ENCODE data around the gene PRSS3. TPM values are rescaled to one million over a fixed set of nuclear protein-coding genes. Genes with fewer than 3 reads are reported as not detected.

PRSS3 gene
- total RNA-seq, 1 donor from 2014 or later: not detected

GRCh38 chr9:33816327-33817252 is 21.2 kb downstream of the PRSS3 start, which contains the start of gene UBE2R2:
Gene UBE2R2 (plus strand): TSS chr9:33817160. CDS start chr9:33817758, 598 bp downstream.
- peak within 1 kb of the TSS; percentile 36 for H3K27ac Mint-ChIP-seq (ENCODE audit: unreplicated experiment)
- H3K27me3 Mint-ChIP-seq (ENCODE audit: low read depth, unreplicated experiment): no peaks in the 10 kb centered on the region
- Histone ChIP-seq H3K4me2 (ENCODE audit: low read length) (peak within 1 kb of the TSS; percentile 91), H2AFZ (ENCODE audit: low read depth, low read length) (peak within 1 kb of the TSS; percentile 74), H3K79me2 (ENCODE audit: insufficient read depth, low read length) (peaks cover 44% of the 10 kb centered on the region), H4K20me1 (ENCODE audit: insufficient read depth, low read length) (peaks cover 30% of the 10 kb centered on the region), H3K27ac (ENCODE audit: low read depth, low read length) (peak within 1 kb of the TSS; percentile 96), H3K4me3 (ENCODE audit: insufficient read depth, low read depth, low read length) (peak within 1 kb of the TSS; percentile 81), H3K36me3 (ENCODE audit: insufficient read depth, low read length) (no peaks in the 10 kb centered on the region), H3K27me3 (ENCODE audit: insufficient read depth, low read length) (no peaks in the 10 kb centered on the region), H3K9me3 (ENCODE audit: insufficient read depth, low read depth, low read length) (no peaks in the 10 kb centered on the region), H3K9ac (ENCODE audit: low read length) (peak within 1 kb of the TSS; percentile 95), H3K4me1 (ENCODE audit: insufficient read depth, low read length) (peaks cover 19% of the 10 kb centered on the region)
- H3K4me3 Mint-ChIP-seq (ENCODE audit: unreplicated experiment): peak within 1 kb of the TSS; percentile 97
- FAIRE-seq (no peak), DNase-seq (ENCODE audit: low read depth) (peak; percentile 71)
- H3K9me3 Mint-ChIP-seq (ENCODE audit: unreplicated experiment): no peaks in the 10 kb centered on the region
- H3K36me3 Mint-ChIP-seq (ENCODE audit: low read depth, unreplicated experiment): no peaks in the 10 kb centered on the region
- TF ChIP-seq, protein P1, sequence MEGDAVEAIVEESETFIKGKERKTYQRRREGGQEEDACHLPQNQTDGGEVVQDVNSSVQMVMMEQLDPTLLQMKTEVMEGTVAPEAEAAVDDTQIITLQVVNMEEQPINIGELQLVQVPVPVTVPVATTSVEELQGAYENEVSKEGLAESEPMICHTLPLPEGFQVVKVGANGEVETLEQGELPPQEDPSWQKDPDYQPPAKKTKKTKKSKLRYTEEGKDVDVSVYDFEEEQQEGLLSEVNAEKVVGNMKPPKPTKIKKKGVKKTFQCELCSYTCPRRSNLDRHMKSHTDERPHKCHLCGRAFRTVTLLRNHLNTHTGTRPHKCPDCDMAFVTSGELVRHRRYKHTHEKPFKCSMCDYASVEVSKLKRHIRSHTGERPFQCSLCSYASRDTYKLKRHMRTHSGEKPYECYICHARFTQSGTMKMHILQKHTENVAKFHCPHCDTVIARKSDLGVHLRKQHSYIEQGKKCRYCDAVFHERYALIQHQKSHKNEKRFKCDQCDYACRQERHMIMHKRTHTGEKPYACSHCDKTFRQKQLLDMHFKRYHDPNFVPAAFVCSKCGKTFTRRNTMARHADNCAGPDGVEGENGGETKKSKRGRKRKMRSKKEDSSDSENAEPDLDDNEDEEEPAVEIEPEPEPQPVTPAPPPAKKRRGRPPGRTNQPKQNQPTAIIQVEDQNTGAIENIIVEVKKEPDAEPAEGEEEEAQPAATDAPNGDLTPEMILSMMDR (IDR thresholded peaks at IDR 0.05; ENCODE audit: insufficient read depth, low read depth, low read length): no peak
- no peak for TF ChIP-seq EZH2 (IDR thresholded peaks at IDR 0.05; ENCODE audit: insufficient read depth, low read length)
- H3K4me1 Mint-ChIP-seq (ENCODE audit: low read depth, unreplicated experiment): peaks cover 20% of the 10 kb centered on the region

- Histone ChIP-seq H3K79me2 (ENCODE audit: insufficient read depth, low read length) (peaks cover 53% of the 10 kb centered on the region), H3K9me3 (ENCODE audit: insufficient read depth, low read depth, low read length) (no peaks in the 10 kb centered on the region), H3K4me3 (ENCODE audit: insufficient read depth, low read depth, low read length) (peak overlapping the region; percentile 81), H4K20me1 (ENCODE audit: insufficient read depth, low read length) (peaks cover 36% of the 10 kb centered on the region), H3K36me3 (ENCODE audit: insufficient read depth, low read length) (no peaks in the 10 kb centered on the region), H3K4me1 (ENCODE audit: insufficient read depth, low read length) (peaks cover 19% of the 10 kb centered on the region), H2AFZ (ENCODE audit: low read depth, low read length) (peak overlapping the region; percentile 68), H3K27me3 (ENCODE audit: insufficient read depth, low read length) (no peaks in the 10 kb centered on the region), H3K4me2 (ENCODE audit: low read length) (peak overlapping the region; percentile 91), H3K27ac (ENCODE audit: low read depth, low read length) (peak overlapping the region; percentile 95), H3K9ac (ENCODE audit: low read length) (peak overlapping the region; percentile 85)
- no peaks in the 10 kb centered on the region for H3K36me3 Mint-ChIP-seq (ENCODE audit: low read depth, unreplicated experiment)
- no peaks in the 10 kb centered on the region for H3K27me3 Mint-ChIP-seq (ENCODE audit: low read depth, unreplicated experiment)
- peaks cover 20% of the 10 kb centered on the region for H3K4me1 Mint-ChIP-seq (ENCODE audit: low read depth, unreplicated experiment)
- H3K9me3 Mint-ChIP-seq (ENCODE audit: unreplicated experiment): no peaks in the 10 kb centered on the region
- FAIRE-seq (no peak), DNase-seq (ENCODE audit: low read depth) (peak; percentile 69)
- peak overlapping the region; percentile 97 for H3K4me3 Mint-ChIP-seq (ENCODE audit: unreplicated experiment)
- no peak for TF ChIP-seq EZH2 (IDR thresholded peaks at IDR 0.05; ENCODE audit: insufficient read depth, low read length)
- TF ChIP-seq, protein P1 (IDR thresholded peaks at IDR 0.05; ENCODE audit: insufficient read depth, low read depth, low read length): peak; percentile 5
- no peak overlapping the region for H3K27ac Mint-ChIP-seq (ENCODE audit: unreplicated experiment)
Observed at GRCh38 chr9:33817327-33818166, 22.2 kb downstream of the PRSS3 start.
